Activated T-helper 1 cell treated with Interleukin-2 at 50 U/mL for 16 hours (primary cell): ENCODE results near the gene GIT1.

Experiments used
- DNase-seq: peaks from one replicate; pipeline ENCODE4 v3.0.0-alpha.2; 2020; ENCODE audit warnings: low read depth

GIT1 gene

DNA sequence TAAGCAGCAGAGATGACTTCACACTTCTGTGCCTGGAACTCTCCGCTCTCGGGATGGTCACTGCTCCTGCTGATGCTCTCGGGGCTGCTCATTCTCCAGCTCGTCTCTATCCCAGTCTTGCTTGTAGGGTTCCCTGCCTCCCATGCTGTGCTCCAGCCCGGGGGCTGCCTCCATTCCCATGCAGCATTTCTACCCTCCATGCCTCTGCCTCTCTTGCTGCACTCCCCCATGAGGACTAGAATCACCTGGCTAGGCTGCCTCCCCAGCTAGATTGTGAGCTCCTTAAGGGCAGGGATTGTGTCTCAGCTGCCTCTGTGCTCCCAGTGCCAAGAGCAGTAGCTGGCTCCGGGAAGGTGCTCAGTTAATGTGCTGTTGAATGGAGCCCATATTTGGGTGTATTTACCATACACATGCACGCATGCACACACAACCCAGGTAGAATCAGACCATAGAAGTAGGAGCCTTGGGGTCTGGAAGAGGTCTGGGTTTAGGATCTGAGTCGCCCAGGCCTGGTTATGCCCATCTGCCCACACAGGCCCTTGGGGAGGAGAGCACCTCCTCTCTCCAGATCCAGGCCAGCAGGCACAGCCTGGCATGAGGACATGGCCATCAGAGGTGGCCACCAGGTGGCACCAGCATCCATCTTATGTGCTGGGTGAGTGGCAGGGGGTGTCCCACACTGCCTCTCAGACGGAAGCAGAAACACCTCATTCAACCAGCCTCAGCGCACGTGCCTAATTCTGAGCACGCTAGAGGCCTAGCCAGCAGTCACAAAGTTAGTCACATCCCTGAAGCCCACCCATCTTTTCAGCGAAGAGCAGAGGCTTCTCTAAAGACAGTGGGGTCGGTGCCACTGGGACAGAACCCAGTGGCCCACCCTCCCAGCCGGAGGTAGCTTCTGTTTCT, 9.3 kb downstream of the GIT1 start:
- DNase-seq: peak; percentile 79

DNA sequence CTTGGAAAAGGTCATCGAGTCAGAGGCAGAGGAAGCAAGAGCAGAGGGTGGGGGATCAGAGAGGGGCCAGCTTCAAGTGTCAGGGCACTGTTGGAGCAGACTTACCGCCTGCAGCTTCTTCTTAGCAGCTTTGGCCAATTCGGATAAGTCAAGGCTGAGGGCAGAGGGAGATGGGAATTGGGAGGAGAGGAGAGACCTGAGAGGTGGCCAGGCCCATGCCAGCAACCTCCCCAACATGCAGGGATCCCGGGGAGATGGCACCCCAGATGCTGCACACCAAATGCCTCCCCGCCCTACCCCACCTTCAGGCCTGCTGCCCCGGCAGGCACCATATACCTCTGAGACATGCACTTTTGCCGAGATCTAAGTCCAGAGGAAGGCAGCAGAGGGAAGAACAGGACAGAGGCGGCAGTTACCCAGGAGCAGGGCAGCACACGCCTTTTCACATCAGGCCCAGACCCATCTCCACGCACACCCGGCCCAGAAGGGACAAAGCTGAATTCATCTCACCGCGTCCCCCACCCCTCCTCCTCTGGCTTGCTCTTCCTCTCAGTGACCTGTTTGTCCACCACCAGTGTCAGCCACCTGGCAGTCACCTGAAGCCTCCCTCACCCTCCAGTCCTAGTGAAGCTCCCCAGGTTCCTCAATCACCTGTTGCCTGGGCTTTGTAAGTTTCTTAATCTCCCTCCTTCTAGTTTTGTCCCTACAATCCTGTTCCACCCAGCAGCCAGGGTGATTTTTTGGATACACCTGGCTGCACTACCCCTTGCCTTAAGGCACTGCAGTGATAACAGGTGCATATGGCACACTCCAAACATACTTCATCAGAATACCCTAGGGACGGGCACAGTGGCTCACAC, 10.6 kb downstream of the GIT1 start:
- DNase-seq: no peak

DNA sequence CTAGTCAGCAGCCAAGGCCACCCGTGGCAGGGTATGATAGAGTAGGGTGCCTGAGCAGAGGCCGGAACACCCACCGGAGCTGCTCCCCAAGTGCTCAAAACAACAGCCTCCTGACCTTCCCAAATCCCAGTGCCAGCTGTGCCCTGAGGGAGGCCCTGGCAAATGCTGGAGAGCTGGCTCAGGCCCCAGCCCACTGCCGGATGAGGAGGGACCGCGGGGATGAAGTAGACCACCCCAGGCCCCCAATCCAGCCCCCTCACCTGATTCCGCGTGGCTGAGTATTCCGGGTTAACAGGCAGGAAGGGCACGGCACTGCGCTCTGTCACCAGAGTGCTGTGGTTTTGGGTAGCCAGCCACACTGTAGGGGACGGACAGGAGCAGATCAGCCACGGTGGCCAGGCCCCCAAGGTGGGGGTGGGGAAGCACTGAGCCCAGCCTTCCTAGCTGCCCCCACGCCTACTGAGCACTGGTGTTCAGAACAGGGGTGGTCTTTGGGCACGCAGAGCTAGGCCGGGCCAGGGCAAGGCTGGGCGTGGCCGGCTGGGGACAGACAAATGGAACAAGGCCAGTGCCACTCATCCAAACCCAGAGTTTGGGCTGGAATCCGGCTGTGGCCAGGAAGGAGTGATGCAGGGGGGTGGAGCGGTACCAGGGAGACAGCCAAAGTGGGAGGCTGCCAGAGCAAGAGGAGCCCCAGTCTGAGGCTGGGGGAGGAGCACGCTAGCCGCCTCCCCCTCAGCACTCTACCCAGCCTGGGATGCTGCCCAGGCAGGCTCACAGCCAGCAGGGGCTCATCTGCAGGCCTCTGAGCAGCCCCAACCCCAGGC, 11.8 kb downstream of the GIT1 start:
- DNase-seq: no peak

DNA sequence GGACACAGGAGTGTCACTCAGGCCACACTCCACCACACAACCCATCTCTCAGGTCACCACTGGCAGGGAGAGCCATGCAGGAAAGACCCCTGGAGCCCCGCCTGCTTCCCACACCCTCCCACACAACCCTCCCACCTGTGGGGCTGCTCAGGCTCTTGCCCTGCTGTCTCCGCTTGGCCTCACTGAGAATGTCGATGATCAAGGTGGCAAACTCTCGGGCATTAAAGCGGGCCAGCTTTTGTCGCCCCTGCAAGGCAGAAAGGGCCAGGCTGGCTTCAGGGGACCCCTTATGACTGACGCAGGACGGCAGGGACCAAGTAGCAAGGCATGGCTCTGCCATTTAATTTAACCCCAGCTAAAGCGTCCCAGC, 12.5 kb downstream of the GIT1 start:
- DNase-seq: no peak

DNA sequence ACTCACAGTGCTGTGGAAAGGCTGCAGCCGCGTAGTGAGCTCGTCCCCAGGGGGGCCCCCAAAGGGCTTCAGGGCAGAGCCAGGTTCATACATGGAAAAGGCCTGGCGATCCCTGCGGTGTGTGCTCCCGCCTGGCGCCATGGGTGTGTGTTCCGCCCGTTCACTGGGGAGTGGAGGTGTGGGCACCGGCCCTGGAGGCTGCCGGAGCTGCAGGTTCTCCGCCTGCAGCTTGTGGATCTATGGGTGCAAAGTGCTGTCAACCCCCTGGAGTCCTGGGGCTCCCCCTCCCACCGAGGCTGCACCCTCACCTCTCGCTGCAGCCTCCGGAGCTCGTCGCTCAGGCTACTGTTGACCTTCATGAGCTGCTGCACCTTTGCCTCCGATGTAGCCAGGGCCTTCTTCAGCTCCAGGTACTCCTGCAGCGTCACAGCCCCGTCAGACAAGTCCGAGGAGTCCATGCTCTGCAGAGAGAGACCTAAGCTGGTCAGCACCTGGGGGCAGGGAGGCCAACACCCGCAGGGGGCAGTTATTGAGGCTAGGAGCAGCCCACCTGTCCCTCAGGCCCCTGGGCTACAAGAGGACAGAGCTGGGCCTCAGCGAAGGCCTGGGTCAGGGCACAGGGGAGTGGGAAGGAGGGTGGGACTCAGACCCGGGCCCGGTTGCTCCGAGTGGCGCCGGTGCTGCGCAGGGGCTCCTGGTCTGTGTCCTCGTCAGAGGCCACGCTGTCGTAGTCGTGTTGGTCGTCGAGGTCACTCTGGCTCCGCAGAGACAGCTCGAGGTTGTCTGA, 13.0 kb downstream of the GIT1 start:
- no peak for DNase-seq

DNA sequence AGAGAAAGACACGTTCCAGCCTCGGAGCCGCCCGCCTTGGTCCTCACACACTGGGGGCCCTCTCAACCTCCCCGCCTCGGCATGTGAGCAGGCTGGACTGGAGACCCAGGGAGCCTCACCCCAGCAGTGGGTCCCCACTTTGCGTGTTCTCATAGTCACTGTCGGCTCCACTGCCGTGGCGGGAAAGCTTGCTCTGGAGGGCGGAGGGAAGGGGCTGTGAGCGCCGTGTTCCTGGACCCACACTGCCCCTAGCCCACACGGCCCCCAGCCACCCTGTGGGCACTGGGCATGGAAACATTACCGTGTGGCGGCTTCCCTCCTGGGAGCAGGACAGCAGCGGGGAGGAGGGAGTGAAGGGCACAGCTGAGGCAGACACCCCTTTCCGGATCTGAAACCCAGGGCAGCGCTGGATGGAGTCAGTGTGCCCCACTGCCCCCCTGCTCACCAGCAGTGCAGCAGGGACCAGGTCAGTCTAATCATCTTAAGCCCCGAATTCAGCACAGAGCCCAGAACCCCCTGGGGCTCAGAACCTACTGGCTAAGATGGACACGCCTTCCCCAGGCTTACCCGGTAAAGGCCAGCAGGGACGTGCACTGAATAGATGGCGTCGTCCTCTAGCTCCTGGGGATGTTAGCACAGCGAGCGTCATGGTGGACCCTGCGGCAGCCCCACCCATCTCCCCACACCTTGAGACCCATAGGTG, 13.8 kb downstream of the GIT1 start:
- no peak for DNase-seq

DNA sequence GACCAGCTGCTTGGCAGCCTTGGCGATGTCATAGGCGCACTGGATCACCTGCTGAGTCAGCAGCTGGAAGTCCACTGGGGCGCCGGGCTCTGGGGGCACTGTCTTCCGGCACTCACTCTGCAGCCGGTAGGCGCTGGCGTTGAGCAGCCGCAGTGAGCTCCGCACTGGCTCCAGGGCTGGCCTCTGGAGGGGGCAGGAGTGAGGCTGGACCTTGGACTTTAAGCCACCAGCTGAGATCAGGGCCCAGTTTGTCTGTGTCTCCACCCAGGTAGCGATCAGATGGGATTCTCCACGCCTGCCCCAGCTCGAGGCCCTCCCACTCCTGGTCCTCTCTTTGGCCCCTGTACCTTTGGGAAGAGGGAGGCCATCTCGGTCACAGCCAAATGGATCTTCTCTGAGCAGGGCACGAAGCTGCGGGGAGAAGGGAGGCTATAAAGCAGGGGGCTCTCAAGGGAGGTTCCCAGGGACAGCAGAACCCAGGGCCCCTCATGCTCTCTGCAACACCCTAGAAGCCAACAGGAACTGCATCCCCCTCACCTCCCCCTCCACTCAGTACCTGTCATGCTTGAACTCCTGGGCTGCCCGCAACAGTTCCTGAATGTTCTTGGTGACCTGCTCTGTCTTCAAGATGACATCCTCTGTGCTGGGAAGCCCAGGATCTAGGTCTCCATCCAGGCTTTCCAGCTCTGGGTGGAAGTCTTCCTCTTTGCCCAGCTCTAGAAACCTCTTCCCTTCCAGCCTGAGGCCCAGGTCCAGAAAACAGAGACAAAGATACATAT, 14.5 kb downstream of the GIT1 start:
- DNase-seq: no peak

DNA sequence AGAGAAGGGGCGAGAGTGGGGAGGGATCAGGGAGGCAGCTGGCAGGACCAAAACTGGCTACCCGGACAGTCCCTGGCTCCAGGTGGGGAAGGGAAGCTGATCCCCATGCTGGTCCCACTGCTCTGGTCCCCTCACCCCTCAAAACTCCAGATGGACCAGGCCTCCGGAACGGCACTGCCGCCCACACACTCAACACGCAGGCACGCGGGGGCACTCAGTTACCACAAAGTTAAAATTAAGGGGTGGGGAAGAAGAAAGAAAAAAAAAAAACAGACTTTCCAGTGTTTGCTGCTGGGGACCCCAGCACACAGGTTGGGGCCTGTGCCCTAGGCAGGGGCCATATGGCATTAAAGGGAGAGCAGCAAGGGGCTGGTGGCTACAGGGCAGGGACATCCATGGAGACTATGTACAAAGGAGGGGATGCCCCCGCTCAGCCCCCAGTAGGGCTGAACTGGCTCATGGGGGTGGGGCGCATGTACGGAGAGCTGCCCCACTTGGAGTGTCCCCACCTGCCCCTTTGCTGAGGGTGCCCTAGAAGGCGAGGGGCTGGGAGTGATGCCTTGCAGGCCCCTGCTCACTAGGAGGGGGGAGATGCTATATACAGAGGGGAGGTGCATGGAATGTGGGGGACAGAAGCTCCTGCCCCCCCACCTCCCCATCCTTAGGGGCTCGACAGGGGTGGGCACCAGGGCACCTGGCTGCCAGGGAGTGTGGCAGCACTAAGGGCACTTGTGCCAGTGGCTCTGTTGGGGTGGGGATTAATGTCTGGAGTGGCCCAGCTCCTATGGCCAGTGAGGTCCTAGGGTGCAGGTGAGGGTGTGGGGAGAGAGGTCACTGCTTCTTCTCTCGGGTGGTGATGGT, 15.3 kb downstream of the GIT1 start:
- DNase-seq: no peak

DNA sequence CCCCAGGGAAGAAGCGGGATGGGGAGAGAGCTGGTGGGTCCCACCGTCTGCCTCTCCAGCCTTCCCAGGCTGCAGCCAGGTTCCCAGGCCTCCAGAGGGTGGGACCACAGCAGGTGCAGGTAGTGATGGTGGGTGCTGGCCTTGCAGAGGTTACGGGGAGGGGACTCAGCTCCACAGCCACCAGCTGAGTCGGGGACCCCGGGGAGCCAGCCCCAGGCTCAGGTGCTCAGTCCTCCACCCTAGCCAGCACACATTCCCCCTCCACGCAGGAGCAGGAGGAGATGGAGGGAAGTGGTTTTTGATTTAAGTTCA, 15.9 kb downstream of the GIT1 start:
- no peak for DNase-seq

DNA sequence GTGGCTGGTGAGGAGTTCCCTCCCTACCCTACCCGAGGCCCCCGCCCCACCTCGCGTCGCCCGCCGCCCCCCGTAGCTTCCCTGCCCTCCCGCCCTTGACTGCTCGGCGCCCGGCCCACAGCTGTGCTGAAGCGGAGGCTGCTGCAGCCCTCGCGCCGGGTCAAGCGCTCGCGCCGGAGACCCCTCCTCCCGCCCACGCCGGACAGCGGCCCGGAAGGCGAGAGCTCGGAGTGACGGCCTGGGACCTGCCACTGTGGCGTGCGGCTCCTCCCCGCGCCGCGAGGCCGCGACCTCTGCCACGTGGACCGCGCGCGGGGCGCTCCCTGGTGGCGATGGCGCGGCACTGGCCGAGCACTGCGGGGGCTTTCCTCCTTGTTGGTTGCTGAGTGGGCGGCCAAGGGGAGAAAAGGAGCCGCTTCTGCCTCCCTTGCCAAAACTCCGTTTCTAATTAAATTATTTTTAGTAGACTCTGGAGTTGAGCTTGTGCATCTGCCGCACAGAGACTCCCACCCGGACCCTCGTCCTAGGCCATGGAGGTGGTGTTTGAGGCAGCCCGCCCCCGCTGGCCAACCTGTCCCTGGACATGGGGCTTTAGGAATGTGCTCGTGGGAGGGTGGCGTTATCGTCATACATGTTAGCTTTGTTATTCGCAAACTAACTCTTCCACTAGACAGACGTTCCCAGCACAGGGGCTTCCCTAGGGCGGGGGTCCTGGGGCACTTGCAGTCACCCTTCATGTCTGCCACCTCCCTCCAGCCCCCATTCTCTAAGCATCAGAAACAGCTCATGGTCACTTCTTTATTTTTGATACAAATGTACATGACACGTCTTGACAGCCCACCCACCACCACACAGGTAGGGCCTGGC, 16.5 kb downstream of the GIT1 start:
- DNase-seq: peak; percentile 38

DNA sequence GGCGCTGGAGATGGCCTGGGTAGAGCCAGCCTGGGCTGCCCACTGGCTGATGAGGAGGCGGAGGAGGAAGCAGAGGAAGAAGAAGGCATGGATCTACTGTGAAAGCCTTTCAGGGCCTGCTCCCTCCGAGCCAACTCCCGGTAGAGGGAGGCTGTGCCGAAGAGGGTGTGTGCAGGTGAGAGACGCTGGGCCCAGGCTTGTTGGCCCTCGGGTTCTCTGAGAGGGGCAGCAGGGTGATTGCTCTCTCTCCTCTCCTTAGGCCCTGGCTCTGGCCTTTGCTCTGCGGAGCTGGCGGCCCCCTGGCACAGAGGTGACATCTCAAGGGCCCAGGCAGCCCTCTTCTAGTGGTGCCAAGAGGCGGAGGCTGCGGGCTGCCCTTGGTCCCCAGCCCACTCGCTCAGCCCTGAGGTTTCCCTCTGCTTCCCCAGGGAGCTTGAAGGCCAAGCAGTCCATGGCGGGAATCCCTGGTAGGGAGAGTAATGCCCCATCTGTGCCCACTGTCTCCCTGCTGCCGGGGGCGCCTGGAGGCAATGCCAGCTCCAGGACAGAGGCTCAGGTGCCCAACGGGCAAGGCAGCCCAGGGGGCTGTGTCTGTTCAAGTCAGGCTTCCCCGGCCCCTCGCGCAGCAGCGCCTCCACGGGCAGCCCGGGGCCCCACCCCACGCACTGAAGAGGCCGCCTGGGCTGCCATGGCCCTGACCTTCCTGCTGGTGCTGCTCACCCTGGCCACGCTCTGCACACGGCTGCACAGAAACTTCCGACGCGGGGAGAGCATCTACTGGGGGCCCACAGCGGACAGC, 17.4 kb downstream of the GIT1 start:
- no peak for DNase-seq

DNA sequence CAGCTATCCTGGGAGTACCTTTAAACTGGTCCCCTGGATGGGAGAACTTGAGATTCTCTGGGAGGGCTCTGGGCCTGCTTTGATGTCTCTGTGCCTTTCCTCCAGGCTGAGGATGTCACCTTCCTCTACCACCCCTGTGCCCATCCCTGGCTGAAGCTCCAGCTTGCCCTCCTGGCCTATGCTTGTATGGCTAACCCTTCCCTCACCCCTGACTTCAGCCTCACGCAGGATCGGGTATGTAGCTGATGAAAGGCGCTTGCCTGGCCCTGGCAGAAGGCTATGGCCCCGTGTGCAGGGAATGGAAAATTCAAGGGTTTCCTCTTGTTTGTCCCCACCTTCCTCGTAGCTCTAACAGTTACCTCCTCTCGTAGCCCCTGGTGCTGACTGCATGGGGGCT, 18.0 kb downstream of the GIT1 start:
- DNase-seq: no peak

DNA sequence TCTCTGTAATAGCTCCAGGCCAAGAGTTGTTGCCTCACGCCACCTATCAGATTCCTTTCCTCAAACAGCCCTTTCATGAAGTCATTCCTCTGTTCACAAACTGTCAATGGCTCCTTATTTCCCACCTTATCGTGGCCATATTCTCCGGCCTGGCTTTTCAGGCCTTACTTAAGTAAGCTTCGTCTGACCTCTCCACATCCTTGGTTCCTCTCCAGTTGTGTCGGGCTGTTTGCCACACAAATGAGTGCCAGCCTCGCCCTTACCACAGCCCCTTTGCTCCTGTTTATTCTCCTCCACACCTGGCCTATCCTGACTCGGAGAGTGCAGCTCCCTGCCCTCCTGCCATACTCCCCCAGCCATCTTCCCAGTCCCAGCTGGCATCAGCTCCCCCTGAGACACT, 18.9 kb downstream of the GIT1 start:
- no peak for DNase-seq

DNA sequence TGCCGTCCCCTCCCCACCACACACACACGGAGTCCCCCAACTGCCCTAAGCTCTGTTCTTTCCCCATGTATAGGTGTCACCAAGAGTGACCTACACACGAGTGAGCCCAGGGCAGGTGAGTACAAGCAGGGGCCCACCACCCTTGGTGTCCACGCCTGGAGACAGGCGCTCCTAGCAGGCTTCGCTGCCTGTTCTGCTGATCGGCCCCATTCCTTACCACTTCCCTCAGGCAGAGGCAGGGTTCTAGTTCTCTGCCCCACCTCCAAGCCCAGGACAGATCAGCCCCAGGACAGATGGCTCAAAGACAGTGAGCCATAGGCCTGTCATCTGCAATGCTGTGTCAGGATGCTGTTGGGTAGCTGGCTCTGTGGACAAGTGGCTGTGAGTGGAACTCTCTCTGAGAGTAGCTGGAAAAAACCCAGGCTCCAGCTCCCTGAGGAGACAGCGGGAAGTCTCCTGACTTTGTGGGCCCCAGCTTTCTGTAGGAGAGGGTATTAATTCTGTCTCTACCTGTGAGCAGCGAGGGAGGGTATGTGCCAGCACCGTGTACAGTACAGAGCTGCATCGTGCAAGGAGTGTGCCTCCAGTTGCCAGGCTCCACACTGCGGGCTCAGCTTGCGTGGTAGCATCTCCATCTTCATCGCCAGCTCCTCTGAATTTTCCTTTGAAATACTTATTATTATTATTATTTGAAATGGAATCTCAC, 20.1 kb downstream of the GIT1 start:
- no peak for DNase-seq

DNA sequence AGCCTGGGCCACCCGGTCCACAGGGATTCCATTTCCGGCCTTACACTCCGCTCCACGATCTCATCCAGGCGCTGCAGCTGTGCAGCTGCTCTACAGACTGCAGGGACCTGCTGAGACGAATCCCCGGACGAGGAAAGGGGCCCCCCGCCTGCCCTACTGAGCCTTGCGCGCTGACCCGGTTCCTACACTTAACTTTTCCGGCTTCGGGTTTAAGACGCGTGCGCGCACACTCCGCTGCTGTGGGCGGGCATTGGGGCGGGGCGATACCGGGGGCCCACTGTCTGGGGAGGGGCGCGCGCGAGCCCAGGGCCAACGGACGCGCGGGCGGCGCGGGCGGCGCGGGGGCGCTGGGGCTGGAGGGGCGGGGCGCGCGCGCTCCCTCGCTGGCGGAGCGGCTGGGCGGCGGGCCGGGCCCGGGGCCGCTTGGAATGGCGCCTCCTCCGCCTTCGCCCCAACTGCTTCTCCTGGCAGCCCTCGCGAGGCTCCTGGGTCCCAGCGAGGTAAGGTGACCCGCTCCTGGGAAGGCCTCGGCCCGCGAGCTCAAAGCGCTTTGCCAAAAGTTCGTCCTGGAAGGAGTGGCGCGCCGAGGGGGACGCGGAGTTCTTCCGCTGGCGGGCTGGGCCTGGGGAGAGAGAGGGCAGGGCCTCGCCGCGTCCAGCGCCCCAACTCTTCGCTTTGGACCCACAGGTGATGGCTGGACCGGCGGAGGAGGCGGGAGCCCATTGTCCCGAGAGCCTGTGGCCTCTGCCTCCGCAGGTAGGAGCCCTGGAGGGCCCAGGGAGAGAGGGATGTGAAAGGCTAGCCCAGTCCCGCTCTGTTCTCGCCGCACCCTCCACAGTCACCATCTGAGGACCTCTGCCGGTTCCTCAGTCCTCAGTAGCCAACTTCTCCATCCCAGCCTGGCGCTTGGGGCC, 20.9 kb downstream of the GIT1 start, which contains the start of gene TP53I13:
TP53I13 (plus strand) TSS at position 371 of the 914 bp plus-strand sequence; CDS start at position 429, 58 bp downstream.
- peak; percentile 82 for DNase-seq
